ENCODE measurements around the gene PCBP3.
"Not testable (repeated sequence)": the region's sequence is repeated elsewhere in the genome, so short reads cannot be mapped to it uniquely, and the experiment has no call there.

PCBP3 gene

DNA sequence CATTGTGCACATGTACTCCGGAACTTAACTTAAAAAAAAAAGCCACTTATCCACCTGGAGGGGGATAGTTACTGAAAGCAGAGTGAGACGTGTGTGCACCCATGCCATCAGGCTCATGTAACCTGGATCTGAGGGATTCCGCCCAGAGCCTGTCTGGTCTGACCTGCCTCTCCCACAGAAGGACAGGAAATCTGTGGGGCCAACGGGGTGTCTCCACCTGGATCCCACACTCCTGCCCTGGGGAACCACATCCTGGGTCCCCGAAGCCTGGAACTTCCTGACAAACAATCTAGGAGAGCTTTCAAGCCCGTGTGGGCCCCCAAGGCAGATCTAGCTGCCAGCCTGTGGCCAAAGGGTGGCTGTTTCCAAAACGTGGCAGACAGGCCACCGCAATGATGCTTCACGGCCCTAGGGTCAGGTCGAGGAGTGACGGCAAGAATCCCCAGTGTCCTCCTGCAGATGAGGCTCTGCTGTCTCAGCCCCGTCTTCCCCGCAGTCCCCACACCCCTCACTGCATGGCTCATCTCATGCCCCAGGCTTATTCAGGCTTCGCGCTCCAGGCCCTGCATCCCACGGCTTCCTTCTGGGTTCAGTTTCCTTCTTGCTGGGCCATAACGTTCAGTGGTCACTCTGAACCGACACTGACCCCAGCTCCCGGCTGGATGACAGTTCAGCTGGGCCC, 21.0 kb upstream of the PCBP3 start:
- no peak for DNase-seq (ENCODE audit: extremely low read depth, low read depth)
- no peak overlapping the region for H3K4me3 ChIP-seq (replicated peaks; ENCODE audit: low read depth, low read length)
- TF ChIP-seq CTCF (IDR thresholded peaks at IDR 0.05; ENCODE audit: low read depth, low read length, missing control alignments), result no peak

DNA sequence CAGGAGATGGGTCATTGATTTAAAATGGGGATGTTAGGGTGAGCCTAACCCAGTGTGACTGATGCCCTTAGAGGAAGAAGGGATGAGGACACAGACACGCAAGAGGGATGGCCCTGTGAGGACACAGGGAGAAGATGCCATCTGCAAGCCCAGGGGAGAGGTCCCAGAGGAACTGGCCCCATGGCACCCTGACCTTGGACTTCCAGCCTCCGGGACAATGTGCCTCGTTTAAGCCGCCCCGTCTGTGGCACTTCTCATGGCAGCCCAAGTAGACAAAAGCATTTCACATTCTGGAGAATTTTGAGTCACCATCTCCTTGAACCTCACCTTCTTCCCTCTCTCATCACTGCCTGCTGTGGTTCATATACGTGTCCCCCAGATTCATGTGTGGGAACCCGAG, 20.1 kb upstream of the PCBP3 start:
- no peak overlapping the region for H3K4me3 ChIP-seq (replicated peaks; ENCODE audit: low read depth, low read length)
- no peak for TF ChIP-seq CTCF (IDR thresholded peaks at IDR 0.05; ENCODE audit: low read depth, low read length, missing control alignments)
- DNase-seq (ENCODE audit: extremely low read depth, low read depth), result no peak

GRCh38 chr21:45626127-45626526, 17.4 kb upstream of the PCBP3 start:
- DNase-seq (ENCODE audit: extremely low read depth, low read depth), result not testable (repeated sequence)

GRCh38 chr21:45629046-45629981, 14.2 kb upstream of the PCBP3 start:
- no peak for TF ChIP-seq CTCF (IDR thresholded peaks at IDR 0.05; ENCODE audit: low read depth, low read length, missing control alignments)
- no peak overlapping the region for H3K4me3 ChIP-seq (replicated peaks; ENCODE audit: low read depth, low read length)
- DNase-seq (ENCODE audit: extremely low read depth, low read depth), result no peak

More at GRCh38 chr21:45626127-45626526, 17.4 kb upstream of the PCBP3 start:
- H3K4me3 ChIP-seq (replicated peaks; ENCODE audit: low read depth, low read length), result not testable (repeated sequence)

- no peak for DNase-seq (ENCODE audit: extremely low read depth, low read depth)
- TF ChIP-seq CTCF (IDR thresholded peaks at IDR 0.05; ENCODE audit: low read depth, low read length, missing control alignments), result no peak
- no peak overlapping the region for H3K4me3 ChIP-seq (replicated peaks; ENCODE audit: low read depth, low read length)
Measured at GRCh38 chr21:45630066-45630694, 13.3 kb upstream of the PCBP3 start.

- no peak for TF ChIP-seq CTCF (IDR thresholded peaks at IDR 0.05; ENCODE audit: low read depth, low read length, missing control alignments)
- H3K4me3 ChIP-seq (replicated peaks; ENCODE audit: low read depth, low read length), result no peak overlapping the region
- no peak for DNase-seq (ENCODE audit: extremely low read depth, low read depth)
Measured at GRCh38 chr21:45630876-45631275, 12.6 kb upstream of the PCBP3 start.

GRCh38 chr21:45631540-45631939, 12.0 kb upstream of the PCBP3 start:
- H3K4me3 ChIP-seq (replicated peaks; ENCODE audit: low read depth, low read length), result no peak overlapping the region
- TF ChIP-seq CTCF (IDR thresholded peaks at IDR 0.05; ENCODE audit: low read depth, low read length, missing control alignments), result no peak
- DNase-seq (ENCODE audit: extremely low read depth, low read depth), result no peak

Data from HFF-Myc (cell line).